ENCODE measurements around the gene PMPCA. TPM values are rescaled to one million over a fixed set of nuclear protein-coding genes. Genes with fewer than 3 reads are reported as not detected.

Gene PMPCA
- total and polyA plus RNA-seq, 2 of the 8 experiments (the other 6 are each of a cell fraction or from before 2014, with no cell fraction given), result 60.0 to 88.2 TPM

DNA sequence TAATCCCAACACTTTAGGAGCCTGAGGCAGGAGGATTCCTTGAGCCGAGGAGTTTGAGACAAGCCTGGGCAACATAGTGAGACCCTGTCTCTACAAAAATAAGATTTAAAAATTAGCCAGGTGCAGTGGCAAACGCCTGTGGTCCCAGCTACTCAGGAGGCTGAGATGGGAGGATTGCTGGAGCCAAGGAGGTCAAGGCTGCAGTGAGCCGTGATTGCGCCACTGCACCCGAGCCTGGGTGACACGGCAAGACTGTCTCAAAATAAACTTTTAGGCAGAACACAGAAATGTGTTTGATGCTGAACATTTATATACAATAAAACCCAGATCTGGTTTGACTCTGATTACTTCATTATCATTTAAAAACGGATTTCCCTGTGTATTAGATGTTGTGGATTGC is 5.0 kb upstream of the PMPCA start:
- Histone ChIP-seq H3K79me1 (ENCODE audit: low read depth, low read length) (peaks cover 13% of the 10 kb centered on the region), H2AFZ (ENCODE audit: low read length) (no peak overlapping the region), H3K9ac (replicated peaks in 1 of 4; ENCODE audit: extremely low read depth in 1 of 4, low read depth in 3 of 4, low read length in 3 of 4) (no peak overlapping the region), H3K4me3 (ENCODE audit: extremely low read depth in 1 of 4, insufficient read depth in 2 of 4, low read depth in 3 of 4, low read length in 4 of 4) (no peak overlapping the region), H3K4me2 (ENCODE audit: insufficient read depth in 1 of 2, low read depth in 2 of 2, low read length in 2 of 2) (no peak overlapping the region), H3K79me2 (ENCODE audit: control insufficient read depth in 1 of 2, insufficient read depth in 2 of 2, low read length in 2 of 2) (peaks cover 0 to 18% of the 10 kb centered on the region in 2 experiments; a peak in 2 of 4 replicates), H2BK15ac (ENCODE audit: low read length) (no peak overlapping the region), H3K14ac (ENCODE audit: insufficient read length) (no peak overlapping the region), H2BK12ac (ENCODE audit: low read depth, low read length) (no peak overlapping the region), H3K56ac (replicated peaks; ENCODE audit: insufficient read length, low read depth, low read length) (no peak overlapping the region), H3K4ac (replicated peaks; ENCODE audit: insufficient read length, low read depth, low read length) (no peak overlapping the region), H3K4me1 (replicated peaks in 1 of 4; ENCODE audit: control insufficient read depth in 3 of 4, insufficient read depth in 4 of 4, low read length in 3 of 4) (peaks cover 0 to 3% (median 1%) of the 10 kb centered on the region in 4 experiments; a peak in 1 of 7 replicates), H2BK5ac (ENCODE audit: low read depth, low read length) (no peak overlapping the region), H2AK5ac (ENCODE audit: low read depth, low read length) (no peak overlapping the region), H4K91ac (replicated peaks; ENCODE audit: insufficient read length, low read length) (no peak overlapping the region), H3K27ac (ENCODE audit: low read depth, low read length) (no peak overlapping the region), H3K23me2 (ENCODE audit: low read depth, low read length) (peaks cover 4% of the 10 kb centered on the region; the same call in 1 of the 2 replicates), H4K5ac (ENCODE audit: insufficient read length, low read depth, low read length) (no peak overlapping the region), H3K18ac (ENCODE audit: extremely low read depth, low read length) (no peak overlapping the region), H3K36me3 (ENCODE audit: control insufficient read depth in 2 of 4, insufficient read depth in 4 of 4, low read length in 3 of 4) (peaks cover 14 to 53% (median 36%) of the 10 kb centered on the region in 4 experiments; a peak in 7 of 8 replicates), H3K9me3 (ENCODE audit: insufficient read depth in 2 of 2, low read depth in 1 of 2, low read length in 1 of 2) (no peaks in the 10 kb centered on the region), H4K8ac (ENCODE audit: extremely low read depth, insufficient read depth, low read length) (no peak overlapping the region), H2BK120ac (replicated peaks; ENCODE audit: low read depth, low read length) (no peak overlapping the region), H3K23ac (ENCODE audit: insufficient read length) (no peak overlapping the region), H2BK20ac (ENCODE audit: low read length) (no peak overlapping the region), H3K27me3 (replicated peaks in 1 of 4; ENCODE audit: control insufficient read depth in 3 of 4, extremely low read depth in 1 of 4, insufficient read depth in 3 of 4, low read length in 3 of 4) (no peaks in the 10 kb centered on the region), H4K20me1 (replicated peaks in 1 of 2; ENCODE audit: control insufficient read depth in 1 of 2, insufficient read depth in 2 of 2, low read length in 2 of 2) (peaks cover 5 to 7% of the 10 kb centered on the region in 2 experiments)
- FAIRE-seq, result no peak
- 92% methylated on average over 7 of the region's 7 CpGs; no CpG with 5 or more reads in 1 of the 2 experiments for WGBS, 2 experiments (ENCODE audit: extremely low coverage in 1 of 2, insufficient coverage in 1 of 2, insufficient read length in 1 of 2, insufficient replicate concordance in 2 of 2, low coverage in 1 of 2, low lambda C conversion rate in 2 of 2, missing lambda C conversion rate in 1 of 2)
- POLR2A ChIA-PET (ENCODE audit: partially characterized antibody), result interaction anchor here (1.1 to 1.6 kb wide), 4 partner anchors 8 to 70 kb away, joined by 3 to 7 read pairs (median 4); no protein-coding TSS in a partner anchor
- CTCF ChIA-PET (ENCODE audit: partially characterized antibody), result interaction anchor here (1.3 kb wide), 2 partner anchors 8 to 288 kb away, joined by 3 read pairs; no protein-coding TSS in a partner anchor
- no peak for DNase-seq (ENCODE audit: low read depth in 1 of 2, low spot score in 2 of 2)
- TF ChIP-seq RXRA (IDR thresholded peaks at IDR 0.05; ENCODE audit: insufficient read depth, low read depth, low read length) (no peak), BACH1 (IDR thresholded peaks at IDR 0.05; ENCODE audit: low read length) (no peak), POLR2A (IDR thresholded peaks at IDR 0.05; ENCODE audit: control extremely low read depth in 1 of 2, low read depth in 2 of 2, low read length in 2 of 2) (no peak), CREB1 (IDR thresholded peaks at IDR 0.05) (no peak), TAF7 (optimal IDR thresholded peaks at IDR 0.05; ENCODE audit: borderline replicate concordance, low read depth, low read length) (no peak), KDM1A (IDR thresholded peaks at IDR 0.05; ENCODE audit: borderline replicate concordance, low read length) (no peak), FOSL1 (IDR thresholded peaks at IDR 0.05; ENCODE audit: insufficient read depth, low read depth, low read length) (no peak), CBX8 (IDR thresholded peaks at IDR 0.05; ENCODE audit: borderline replicate concordance, low read depth, low read length) (no peak), SIRT6 (IDR thresholded peaks at IDR 0.05; ENCODE audit: low read length) (no peak), SIN3A (conservative IDR thresholded peaks at IDR 0.05 in 1 of 2, IDR thresholded peaks at IDR 0.05 in 1 of 2; ENCODE audit: low read depth in 1 of 2, low read length in 2 of 2) (no peak), PHF8 (conservative IDR thresholded peaks at IDR 0.05; ENCODE audit: low read depth, low read length) (no peak), BCL11A (IDR thresholded peaks at IDR 0.05; ENCODE audit: low read depth in 2 of 2, low read length in 2 of 2) (no peak), ATF2 (IDR thresholded peaks at IDR 0.05; ENCODE audit: low read length) (no peak)

Measured in H1 (cell line).